ENCODE measurements around the gene NAT16. TPM values are rescaled to one million over a fixed set of nuclear protein-coding genes. Genes with fewer than 3 reads are reported as not detected.
"Not testable (repeated sequence)": the region's sequence is repeated elsewhere in the genome, so short reads cannot be mapped to it uniquely, and the experiment has no call there.

The NAT16 gene
- polyA plus RNA-seq, 6 donors from 2014 or later: not detected

DNA sequence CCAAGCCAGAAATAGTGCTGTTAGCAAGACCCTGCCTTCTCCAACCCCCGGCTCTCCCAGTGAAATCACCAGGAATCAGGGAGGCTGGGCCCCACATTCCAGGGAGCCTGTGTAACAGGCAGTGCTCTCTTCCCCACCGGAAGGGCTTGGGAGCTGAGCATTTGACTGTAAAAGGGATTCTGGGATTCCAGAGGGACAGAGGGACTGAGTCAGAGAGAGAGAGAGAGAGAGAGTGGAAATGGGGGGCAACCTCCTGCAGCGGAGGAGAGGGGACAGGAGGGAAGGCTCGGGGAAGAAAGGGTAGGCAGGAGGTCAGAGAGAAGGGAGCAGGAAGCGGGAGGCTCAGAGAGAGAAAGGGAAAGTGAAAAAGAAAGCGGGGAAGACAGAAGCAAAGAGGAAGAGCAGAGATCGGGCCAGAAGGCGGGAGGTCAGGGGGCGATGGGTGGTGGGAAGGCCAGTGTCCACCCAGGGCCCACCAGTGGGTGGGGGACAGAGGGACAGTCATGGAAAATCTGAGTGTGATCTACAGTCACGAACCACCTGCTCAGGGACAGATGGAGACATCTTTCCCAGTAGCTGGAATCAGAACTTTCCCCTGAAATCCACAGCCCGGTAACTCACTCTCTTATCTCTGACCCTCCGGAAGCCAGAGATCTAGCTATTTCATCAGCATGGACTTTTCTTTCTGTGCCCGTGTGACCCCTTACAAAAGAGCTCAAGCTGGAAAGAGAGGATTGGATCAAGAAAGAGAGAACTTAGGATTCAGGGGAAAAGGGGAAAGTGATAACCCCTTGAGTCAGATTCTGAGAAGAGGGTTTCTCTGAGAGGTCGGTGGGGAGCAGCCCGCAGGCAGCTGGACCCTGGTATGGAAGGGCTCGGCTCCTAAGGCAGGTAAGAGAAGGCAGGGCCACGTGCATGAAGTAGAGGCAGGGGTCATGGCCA is 57.8 kb downstream of the NAT16 start:
- Mint-ChIP-seq H3K36me3 (no peaks in the 10 kb centered on the region), H3K27me3 (peaks cover 12 to 48% (median 35%) of the 10 kb centered on the region in 3 donors), H3K27ac (peak overlapping the region; percentile 66 to 98 (median 73)), H3K4me1 (peaks cover 23 to 49% (median 35%) of the 10 kb centered on the region in 3 donors), H3K9me3 (peaks cover 0 to 1% (median 0%) of the 10 kb centered on the region in 7 donors), H3K4me3 (peak overlapping the region; percentile 77 to 91 (median 88))
- ATAC-seq (ENCODE audit: low read depth in 2 of 2): peak; percentile 44 to 45
- DNase-seq: no peak

DNA sequence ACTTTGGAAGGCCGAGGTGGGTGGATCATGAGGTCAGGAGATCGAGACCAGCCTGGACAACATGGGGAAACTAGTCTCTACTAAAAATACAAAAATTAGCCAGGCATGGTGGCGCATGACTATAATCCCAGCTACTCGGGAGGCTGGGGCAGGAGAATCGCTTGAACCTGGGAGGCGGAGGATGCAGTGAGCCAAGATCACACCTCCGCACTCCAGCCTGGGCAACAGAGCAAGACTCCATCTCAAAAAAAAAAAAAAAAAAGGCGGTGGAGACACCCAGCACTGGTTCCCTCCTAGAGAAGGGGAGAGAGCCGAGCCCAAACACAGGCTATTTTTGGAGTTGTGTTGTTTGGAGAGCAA is 58.5 kb downstream of the NAT16 start:
- not testable (repeated sequence) for H3K9me3 Mint-ChIP-seq
- peak overlapping the region in 7 of 8 donors; percentile 77 to 91 (median 87) for H3K4me3 Mint-ChIP-seq

More for the DNA sequence above, 58.5 kb downstream of the NAT16 start:
- H3K36me3 Mint-ChIP-seq; DNase-seq; ATAC-seq (ENCODE audit: low read depth in 2 of 2): not testable (repeated sequence)
- peaks cover 6 to 43% (median 35%) of the 10 kb centered on the region in 3 donors for H3K27me3 Mint-ChIP-seq
- H3K4me1 Mint-ChIP-seq: peaks cover 16 to 42% (median 28%) of the 10 kb centered on the region in 3 donors
- H3K27ac Mint-ChIP-seq: peak overlapping the region in 3 of 6 donors; percentile 57 to 98 (median 77)

Other genes starting within 250 kb of the NAT16 start
- not detected for gene MUC3A, start 230.8 kb downstream of the NAT16 start, polyA plus RNA-seq (ENCODE audit: low read depth in 6 of 6)
- not detected for gene MUC12, start 210.7 kb downstream of the NAT16 start, polyA plus RNA-seq (ENCODE audit: low read depth in 6 of 6)
- not detected for gene MUC17, start 160.2 kb downstream of the NAT16 start, polyA plus RNA-seq (ENCODE audit: low read depth in 6 of 6)
- gene TRIM56, start 94.8 kb downstream of the NAT16 start, polyA plus RNA-seq (ENCODE audit: low read depth in 6 of 6): 10 to 100 TPM in 1 of 6 donors, 1 to 10 TPM in 5; 1.0 to 17.7 (median 6.3) TPM
- under 1 TPM in 1 of 6 donors, not detected in 5; 0.44 TPM for gene SERPINE1, start 53.2 kb downstream of the NAT16 start, polyA plus RNA-seq (ENCODE audit: low read depth in 6 of 6)
- gene AP1S1, start 25.8 kb downstream of the NAT16 start, polyA plus RNA-seq (ENCODE audit: low read depth in 6 of 6): 10 to 100 TPM in 1 of 6 donors, 1 to 10 TPM in 5; 3.7 to 10.3 (median 4.9) TPM
- not detected for gene VGF, start 14.7 kb downstream of the NAT16 start, polyA plus RNA-seq (ENCODE audit: low read depth in 6 of 6)
- not detected for gene MOGAT3, start 20.7 kb upstream of the NAT16 start, polyA plus RNA-seq (ENCODE audit: low read depth in 6 of 6)
- gene PLOD3, start 37.3 kb upstream of the NAT16 start, polyA plus RNA-seq (ENCODE audit: low read depth in 6 of 6): 10 to 100 TPM; 10.2 to 16.5 (median 10.5) TPM
- 10 to 100 TPM; 43.9 to 67.5 (median 52.4) TPM for gene ZNHIT1, start 37.9 kb upstream of the NAT16 start, polyA plus RNA-seq (ENCODE audit: low read depth in 6 of 6)
- 1 to 10 TPM in 1 of 6 donors, under 1 TPM in 4, not detected in 1; 0.28 to 2.0 (median 0.80) TPM for gene CLDN15, start 57.5 kb upstream of the NAT16 start, polyA plus RNA-seq (ENCODE audit: low read depth in 6 of 6)
- 100 to 1,000 TPM; 221 to 266 (median 244) TPM for gene FIS1, start 64.8 kb upstream of the NAT16 start, polyA plus RNA-seq (ENCODE audit: low read depth in 6 of 6)
- 10 to 100 TPM; 12.0 to 21.5 (median 17.6) TPM for gene IFT22, start 141.5 kb upstream of the NAT16 start, polyA plus RNA-seq (ENCODE audit: low read depth in 6 of 6)
- not detected for gene COL26A1, start 182.6 kb upstream of the NAT16 start, polyA plus RNA-seq (ENCODE audit: low read depth in 6 of 6)